Tibial artery (tissue), 4 donors: ENCODE measurements around the gene S100A11.

Experiments
- DNase-seq, 2 donors: peaks; one replicate each; pipeline ENCODE4 v3.0.0-alpha.2; 2019
- H3K27ac ChIP-seq, 2 donors: fragments of 200-600 bp; sonication (generic) in 1 of 2; 1 replicate in 1 of 2; 2 replicates in 1 of 2; pipeline ENCODE4 v1.5.1; 2018 to 2019; ENCODE audit warnings: mild to moderate bottlenecking in 1 of 2
- H3K27me3 ChIP-seq, 2 donors: fragments of 200-600 bp; sonication (generic) in 1 of 2; one replicate each; pipeline versions ENCODE4 v1.5.1 to v1.6.0; 2016 to 2019
- H3K36me3 ChIP-seq, 3 donors: fragments of 200-600 bp; sonication (generic) in 2 of 3; one replicate each; pipeline ENCODE4 v1.5.1; 2016 to 2019; ENCODE audit warnings: mild to moderate bottlenecking in 2 of 3
- H3K4me1 ChIP-seq, 4 donors: fragments of 200-600 bp; sonication (generic) in 2 of 4; 1 replicate in 3 of 4; 2 replicates in 1 of 4; pipeline ENCODE4 v1.5.1; 2016 to 2019
- H3K4me3 ChIP-seq, 2 donors: fragments of 200-600 bp; sonication (generic) in 1 of 2; 1 replicate in 1 of 2; 2 replicates in 1 of 2; pipeline ENCODE4 v1.5.1; 2018 to 2019; ENCODE audit warnings: mild to moderate bottlenecking in 2 of 2
- H3K9me3 ChIP-seq, 3 donors: fragments of 200-600 bp; sonication (generic) in 1 of 3; one replicate each; pipeline ENCODE4 v1.5.1; 2016 to 2019
- CTCF ChIP-seq, 2 experiments: fragments of 200-600 bp in 1 of 2; fragments of 450-650 bp in 1 of 2; IDR thresholded peaks; one replicate each; pipeline ENCODE4 v1.5.1; 2017 to 2019; ENCODE audit warnings: antibody characterized with exemption in 2 of 2, mild to moderate bottlenecking in 1 of 2, moderate library complexity in 1 of 2
- intact Hi-C: fragments of 100-400 bp; cut with DNase I; formaldehyde crosslinking; loops from one replicate; pipeline ENCODE4 v1.15.0; 2023; ENCODE audit warnings: low total_unique reads

Gene S100A11

GRCh38 chr1:152009691-152010090 lies 27.1 kb downstream of the S100A11 start:
- H3K9me3 ChIP-seq, result no peaks in the 10 kb centered on the region
- intact Hi-C loops, result no loop called here
- no peak for DNase-seq
- no peak for TF ChIP-seq CTCF (IDR thresholded peaks at IDR 0.05)
- peaks cover 0 to 25% of the 10 kb centered on the region in 2 donors for H3K27me3 ChIP-seq
- no peaks in the 10 kb centered on the region for H3K4me1 ChIP-seq
- no peaks in the 10 kb centered on the region for H3K36me3 ChIP-seq
- H3K4me3 ChIP-seq, result no peak overlapping the region
- H3K27ac ChIP-seq, result no peak overlapping the region

- TF ChIP-seq CTCF (IDR thresholded peaks at IDR 0.05), result no peak
- intact Hi-C loops, result no loop called here
- no peaks in the 10 kb centered on the region for H3K36me3 ChIP-seq
- peaks cover 0 to 22% of the 10 kb centered on the region in 2 donors for H3K27me3 ChIP-seq
- no peaks in the 10 kb centered on the region for H3K9me3 ChIP-seq
- no peak for DNase-seq
- no peak overlapping the region for H3K27ac ChIP-seq
- H3K4me1 ChIP-seq, result no peaks in the 10 kb centered on the region
- no peak overlapping the region for H3K4me3 ChIP-seq
Observed at GRCh38 chr1:152007047-152007446, 29.8 kb downstream of the S100A11 start.

GRCh38 chr1:152005360-152005912 lies 31.4 kb downstream of the S100A11 start:
- no peak overlapping the region for H3K4me3 ChIP-seq
- no peak for DNase-seq
- intact Hi-C loops, result no loop called here
- TF ChIP-seq CTCF (IDR thresholded peaks at IDR 0.05), result no peak
- peaks cover 0 to 5% (median 4%) of the 10 kb centered on the region in 4 donors for H3K4me1 ChIP-seq
- peaks cover 0 to 16% of the 10 kb centered on the region in 2 donors for H3K27me3 ChIP-seq
- no peaks in the 10 kb centered on the region for H3K9me3 ChIP-seq
- H3K27ac ChIP-seq, result no peak overlapping the region
- H3K36me3 ChIP-seq, result no peaks in the 10 kb centered on the region

GRCh38 chr1:152003846-152004442 lies 32.9 kb downstream of the S100A11 start:
- no peak for DNase-seq
- H3K27me3 ChIP-seq, result peaks cover 0 to 10% of the 10 kb centered on the region in 2 donors
- H3K4me1 ChIP-seq, result peaks cover 0 to 5% (median 4%) of the 10 kb centered on the region in 4 donors
- no peak for TF ChIP-seq CTCF (IDR thresholded peaks at IDR 0.05)
- no peaks in the 10 kb centered on the region for H3K9me3 ChIP-seq
- H3K36me3 ChIP-seq, result no peaks in the 10 kb centered on the region
- intact Hi-C loops, result no loop called here
- no peak overlapping the region for H3K27ac ChIP-seq
- H3K4me3 ChIP-seq, result no peak overlapping the region

GRCh38 chr1:152002960-152003359 lies 33.8 kb downstream of the S100A11 start:
- intact Hi-C loops, result no loop called here
- H3K27me3 ChIP-seq, result peaks cover 0 to 9% of the 10 kb centered on the region in 2 donors
- H3K27ac ChIP-seq, result no peak overlapping the region
- no peaks in the 10 kb centered on the region for H3K9me3 ChIP-seq
- H3K36me3 ChIP-seq, result no peaks in the 10 kb centered on the region
- no peak for TF ChIP-seq CTCF (IDR thresholded peaks at IDR 0.05)
- H3K4me3 ChIP-seq, result no peak overlapping the region
- peaks cover 0 to 5% (median 4%) of the 10 kb centered on the region in 4 donors for H3K4me1 ChIP-seq
- no peak for DNase-seq
